SU-DHL-6 (cell line): ENCODE measurements around the gene DAW1.

Experiments used
- H2AFZ ChIP-seq: fragments of 200-600 bp; sonication (generic); 2 replicates; pipeline ENCODE4 v1.6.1; 2014; ENCODE audit warnings: low read depth, mild to moderate bottlenecking, moderate library complexity, mixed read lengths, antibody characterized with exemption, low read length; ENCODE audit not compliant: severe bottlenecking
- H3F3A ChIP-seq: fragments of 200-600 bp; shearing (Covaris generic); 2 replicates; pipeline ENCODE4 v1.6.0; 2016; ENCODE audit warnings: antibody characterized with exemption, mild to moderate bottlenecking; ENCODE audit not compliant: insufficient read depth
- H3K27ac ChIP-seq: fragments of 200-600 bp; sonication (generic); 2 replicates; pipeline ENCODE4 v1.5.1; 2016; ENCODE audit warnings: low read depth, mild to moderate bottlenecking, low read length, moderate library complexity, mixed read lengths
- H3K27me3 ChIP-seq: fragments of 200-600 bp; sonication (generic), shearing (Covaris generic); 2 replicates; pipeline ENCODE4 v1.6.0; 2014; ENCODE audit warnings: mild to moderate bottlenecking, low read length
- H3K36me3 ChIP-seq: fragments of 200-600 bp; sonication (generic); 2 replicates; pipeline ENCODE4 v1.6.1; 2014; ENCODE audit warnings: mild to moderate bottlenecking, low read length, mixed read lengths
- H3K4me2 ChIP-seq: fragments of 300-600, 200-600 bp; shearing (Covaris generic), sonication (generic); 2 replicates; pipeline ENCODE4 v1.6.0; 2014; ENCODE audit warnings: low read length, low read depth, mild to moderate bottlenecking; ENCODE audit not compliant: poor library complexity, severe bottlenecking
- H3K4me3 ChIP-seq: fragments of 200-600 bp; sonication (generic); 2 replicates; pipeline ENCODE4 v1.5.1; 2014; ENCODE audit warnings: antibody characterized with exemption, low read length, mild to moderate bottlenecking, mixed read lengths; ENCODE audit not compliant: insufficient read depth, poor library complexity, severe bottlenecking
- H3K79me2 ChIP-seq: fragments of 200-600 bp; sonication (generic); 2 replicates; pipeline ENCODE4 v1.6.1; 2014; ENCODE audit warnings: mild to moderate bottlenecking, low read length, moderate library complexity; ENCODE audit not compliant: insufficient read depth
- H3K9ac ChIP-seq: fragments of 200-600 bp; sonication (generic); 2 replicates; pipeline ENCODE4 v1.7.0; 2014; ENCODE audit warnings: mild to moderate bottlenecking, low read length
- H3K9me2 ChIP-seq: fragments of 200-600 bp; sonication (generic); replicated peaks from 2 replicates; pipeline ENCODE4 v1.6.1; 2014; ENCODE audit warnings: low read length; ENCODE audit not compliant: insufficient read depth
- H3K9me3 ChIP-seq: fragments of 200-600 bp; sonication (generic); 2 replicates; pipeline ENCODE4 v1.6.1; 2014; ENCODE audit warnings: low read length, mixed read lengths; ENCODE audit not compliant: insufficient read depth
- H4K20me1 ChIP-seq: fragments of 200-600 bp; sonication (generic); 2 replicates; pipeline ENCODE4 v1.6.1; 2014; ENCODE audit warnings: low read depth, mild to moderate bottlenecking, antibody characterized with exemption, low read length, moderate library complexity, mixed read lengths
- CTCF ChIP-seq: fragments of 200-600 bp; sonication (generic); IDR thresholded peaks from one replicate; pipeline ENCODE4 v1.5.1; 2017; ENCODE audit warnings: antibody characterized with exemption, mild to moderate bottlenecking, low read length, moderate library complexity; ENCODE audit not compliant: insufficient read depth, poor library complexity, severe bottlenecking
- EZH2phosphoT487 ChIP-seq: fragments of 200-600 bp; sonication (generic), shearing (Covaris generic); conservative IDR thresholded peaks from 2 replicates; pipeline ENCODE4 v1.6.1; 2018; ENCODE audit warnings: mild to moderate bottlenecking, antibody characterized with exemption, low read length, moderate library complexity, mixed read lengths

Gene DAW1

GRCh38 chr2:227853765-227854271 lies 17.6 kb upstream of the DAW1 start:
- H3K27me3 ChIP-seq: no peaks in the 10 kb centered on the region
- H3K9ac ChIP-seq: no peak overlapping the region
- no peaks in the 10 kb centered on the region for H3K36me3 ChIP-seq
- no peak overlapping the region for H3K27ac ChIP-seq
- no peaks in the 10 kb centered on the region for H3F3A ChIP-seq
- H2AFZ ChIP-seq: no peak overlapping the region
- no peaks in the 10 kb centered on the region for H3K79me2 ChIP-seq
- H3K9me3 ChIP-seq: no peaks in the 10 kb centered on the region
- TF ChIP-seq CTCF (no peak), EZH2phosphoT487 (no peak)
- H3K9me2 ChIP-seq: no peaks in the 10 kb centered on the region
- no peak overlapping the region for H3K4me3 ChIP-seq
- no peak overlapping the region for H3K4me2 ChIP-seq
- H4K20me1 ChIP-seq: no peaks in the 10 kb centered on the region

GRCh38 chr2:227855440-227855839 lies 16.0 kb upstream of the DAW1 start:
- no peak for TF ChIP-seq EZH2phosphoT487
- TF ChIP-seq CTCF: no peak

GRCh38 chr2:227856697-227857096 lies 14.7 kb upstream of the DAW1 start:
- Histone ChIP-seq H3K9ac (no peak overlapping the region), H3F3A (no peaks in the 10 kb centered on the region), H3K4me2 (no peak overlapping the region), H3K4me3 (no peak overlapping the region), H2AFZ (no peak overlapping the region), H3K27me3 (no peaks in the 10 kb centered on the region), H3K27ac (no peak overlapping the region), H3K79me2 (no peaks in the 10 kb centered on the region), H4K20me1 (no peaks in the 10 kb centered on the region), H3K36me3 (no peaks in the 10 kb centered on the region), H3K9me3 (no peaks in the 10 kb centered on the region), H3K9me2 (no peaks in the 10 kb centered on the region)
- no peak for TF ChIP-seq EZH2phosphoT487
- no peak for TF ChIP-seq CTCF

More at GRCh38 chr2:227855440-227855839, 16.0 kb upstream of the DAW1 start:
- H3K9me3 ChIP-seq: no peaks in the 10 kb centered on the region
- no peaks in the 10 kb centered on the region for H3K27me3 ChIP-seq
- H3K79me2 ChIP-seq: no peaks in the 10 kb centered on the region
- H3K27ac ChIP-seq: no peak overlapping the region
- no peak overlapping the region for H3K4me2 ChIP-seq
- no peaks in the 10 kb centered on the region for H4K20me1 ChIP-seq
- H2AFZ ChIP-seq: no peak overlapping the region
- H3K36me3 ChIP-seq: no peaks in the 10 kb centered on the region
- no peaks in the 10 kb centered on the region for H3F3A ChIP-seq
- no peak overlapping the region for H3K9ac ChIP-seq
- H3K4me3 ChIP-seq: no peak overlapping the region
- no peaks in the 10 kb centered on the region for H3K9me2 ChIP-seq
